Fibroblast of lung (primary cell): Measurements from ENCODE around the gene FNDC10. TPM values are rescaled to one million over a fixed set of nuclear protein-coding genes. Genes with fewer than 3 reads are reported as not detected.

ENCODE experiments used
- DNase-seq, 2 donors: peaks; one replicate each; pipeline versions ENCODE4 v3.0.0 to v3.0.0-alpha.2; 2010; ENCODE audit warnings: low read depth in 2 of 2
- H2AFZ ChIP-seq: 2 replicates; pipeline ENCODE4 v1.5.1; 2012; ENCODE audit warnings: low read length, control low read depth, inconsistent platforms
- H3K27ac ChIP-seq: 2 replicates; pipeline ENCODE4 v1.5.1; 2011; ENCODE audit warnings: low read length, control low read depth; ENCODE audit not compliant: insufficient read depth
- H3K27me3 ChIP-seq: 2 replicates; pipeline ENCODE4 v1.5.1; 2011; ENCODE audit warnings: mild to moderate bottlenecking, low read length; ENCODE audit not compliant: control insufficient read depth, insufficient read depth
- H3K36me3 ChIP-seq: 2 replicates; pipeline ENCODE4 v1.5.1; 2011; ENCODE audit warnings: low read length; ENCODE audit not compliant: control insufficient read depth, insufficient read depth
- H3K4me1 ChIP-seq: 2 replicates; pipeline ENCODE4 v1.5.1; 2011; ENCODE audit warnings: low read length; ENCODE audit not compliant: control insufficient read depth, insufficient read depth; ENCODE audit errors: extremely low read depth
- H3K4me2 ChIP-seq: 2 replicates; pipeline ENCODE4 v1.5.1; 2011; ENCODE audit warnings: low read length, control low read depth; ENCODE audit not compliant: insufficient read depth; ENCODE audit errors: extremely low read depth
- H3K4me3 ChIP-seq, 4 experiments: fragments of 200-600 bp in 1 of 4; sonication (generic) in 1 of 4; replicated peaks in 1 of 4; 2 replicates each; pipeline ENCODE4 v1.5.1; 2011 to 2016; ENCODE audit warnings: low read length in 4 of 4, low read depth in 3 of 4, mild to moderate bottlenecking in 3 of 4, control low read depth in 2 of 4, inconsistent platforms in 1 of 4, mixed read lengths in 1 of 4; ENCODE audit not compliant: insufficient read depth in 1 of 4; ENCODE audit errors: control extremely low read depth in 1 of 4
- H3K79me2 ChIP-seq: 2 replicates; pipeline ENCODE4 v1.5.1; 2012; ENCODE audit warnings: mild to moderate bottlenecking, low read length, inconsistent platforms; ENCODE audit not compliant: control insufficient read depth, insufficient read depth
- H3K9ac ChIP-seq: 2 replicates; pipeline ENCODE4 v1.5.1; 2011; ENCODE audit warnings: mild to moderate bottlenecking, low read length, control low read depth; ENCODE audit not compliant: insufficient read depth
- H3K9me3 ChIP-seq: 2 replicates; pipeline ENCODE4 v1.5.1; 2012; ENCODE audit warnings: low read depth, low read length; ENCODE audit not compliant: control insufficient read depth, insufficient read depth
- H4K20me1 ChIP-seq: 2 replicates; pipeline ENCODE4 v1.5.1; 2011; ENCODE audit warnings: low read length; ENCODE audit not compliant: control insufficient read depth, insufficient read depth; ENCODE audit errors: extremely low read depth
- CTCF ChIP-seq, 2 donors: IDR thresholded peaks in 1 of 2; conservative IDR thresholded peaks in 1 of 2; 1 replicate in 1 of 2; 2 replicates in 1 of 2; pipeline ENCODE4 v1.5.1; 2011 to 2012; ENCODE audit warnings: low read length in 2 of 2, control low read depth in 1 of 2, inconsistent platforms in 1 of 2, low read depth in 1 of 2, mild to moderate bottlenecking in 1 of 2
- EZH2 ChIP-seq: IDR thresholded peaks from 2 replicates; pipeline ENCODE4 v1.5.1; 2012; ENCODE audit warnings: low read length, control low read depth, mild to moderate bottlenecking; ENCODE audit errors: missing control alignments
- polyA plus RNA-seq, 2 donors: library from polyadenylated mRNA; depleted of rRNA in 1 of 2; stranded (reverse) in 1 of 2; unstranded in 1 of 2; fragments of >200 nt; gene quantifications; 2 replicates each; pipeline ENCODE4 v1.2.1, GENCODE V29; 2011 to 2012; ENCODE audit warnings: missing spikeins in 1 of 2
- total RNA-seq: library from RNA; depleted of rRNA; stranded (reverse); fragments of >200 nt; gene quantifications from 2 replicates; pipeline ENCODE4 v1.2.1, GENCODE V29; 2014

The FNDC10 gene
- total and polyA plus RNA-seq, 2 donors (not counting 1 experiment from before 2014, with no cell fraction given), result 0.50 to 2.0 TPM

- H3K79me2 ChIP-seq, result peaks cover 28% of the 10 kb centered on the region
- no peak overlapping the region for H3K4me3 ChIP-seq
- peak overlapping the region; percentile 7 for H3K9ac ChIP-seq
- peaks cover 8% of the 10 kb centered on the region for H3K36me3 ChIP-seq
- no peak overlapping the region for H3K4me2 ChIP-seq
- no peaks in the 10 kb centered on the region for H4K20me1 ChIP-seq
- no peaks in the 10 kb centered on the region for H3K9me3 ChIP-seq
- peak in 1 of 2 donors; percentile 69 for DNase-seq
- peak overlapping the region; percentile 0 for H3K27ac ChIP-seq
- H3K27me3 ChIP-seq, result no peaks in the 10 kb centered on the region
- peaks cover 21% of the 10 kb centered on the region for H3K4me1 ChIP-seq
- no peak overlapping the region for H2AFZ ChIP-seq
- no peak for TF ChIP-seq EZH2
- TF ChIP-seq CTCF (conservative IDR thresholded peaks at IDR 0.05 in 1 of 2, IDR thresholded peaks at IDR 0.05 in 1 of 2; ENCODE audit: low read depth in 1 of 2, low read length in 2 of 2), result peak; percentile 58 to 63
These were observed 49.1 kb downstream of the FNDC10 start for GRCh38 chr1:1550591-1551432.

GRCh38 chr1:1550087-1550486 is 49.8 kb downstream of the FNDC10 start:
- Histone ChIP-seq H3K36me3 (peaks cover 4% of the 10 kb centered on the region), H3K27ac (peak overlapping the region; percentile 0), H3K4me1 (peaks cover 18% of the 10 kb centered on the region), H3K4me3 (no peak overlapping the region), H3K27me3 (no peaks in the 10 kb centered on the region), H3K9ac (no peak overlapping the region), H3K9me3 (no peaks in the 10 kb centered on the region), H2AFZ (no peak overlapping the region), H4K20me1 (no peaks in the 10 kb centered on the region), H3K4me2 (no peak overlapping the region), H3K79me2 (peaks cover 23% of the 10 kb centered on the region)
- TF ChIP-seq CTCF (conservative IDR thresholded peaks at IDR 0.05 in 1 of 2, IDR thresholded peaks at IDR 0.05 in 1 of 2; ENCODE audit: low read depth in 1 of 2, low read length in 2 of 2), result no peak
- no peak for TF ChIP-seq EZH2
- no peak for DNase-seq

- H3K27ac ChIP-seq, result no peak overlapping the region
- no peaks in the 10 kb centered on the region for H4K20me1 ChIP-seq
- H3K9ac ChIP-seq, result no peak overlapping the region
- peaks cover 9% of the 10 kb centered on the region for H3K4me1 ChIP-seq
- no peak overlapping the region for H2AFZ ChIP-seq
- no peak for TF ChIP-seq CTCF (conservative IDR thresholded peaks at IDR 0.05 in 1 of 2, IDR thresholded peaks at IDR 0.05 in 1 of 2; ENCODE audit: low read depth in 1 of 2, low read length in 2 of 2)
- TF ChIP-seq EZH2, result no peak
- no peaks in the 10 kb centered on the region for H3K9me3 ChIP-seq
- H3K27me3 ChIP-seq, result no peaks in the 10 kb centered on the region
- peaks cover 4% of the 10 kb centered on the region for H3K36me3 ChIP-seq
- no peak overlapping the region for H3K4me3 ChIP-seq
- DNase-seq, result no peak
- H3K4me2 ChIP-seq, result no peak overlapping the region
- peaks cover 15% of the 10 kb centered on the region for H3K79me2 ChIP-seq
These were observed 51.3 kb downstream of the FNDC10 start for GRCh38 chr1:1548591-1548990.

Other genes starting within 250 kb of the FNDC10 start
- gene MXRA8, start 241.6 kb downstream of the FNDC10 start, total RNA-seq, result 262 and 397 TPM in 2 replicates
- gene MXRA8, start 241.6 kb downstream of the FNDC10 start, polyA plus RNA-seq, result 205 and 239 TPM in 2 replicates
- gene AURKAIP1, start 224.9 kb downstream of the FNDC10 start, total RNA-seq, result 83.2 and 85.2 TPM in 2 replicates
- 42.2 and 66.9 TPM in 2 replicates for gene AURKAIP1, start 224.9 kb downstream of the FNDC10 start, polyA plus RNA-seq
- 87.1 and 102 TPM in 2 replicates for gene CCNL2, start 200.8 kb downstream of the FNDC10 start, total RNA-seq
- 70.5 and 116 TPM in 2 replicates for gene CCNL2, start 200.8 kb downstream of the FNDC10 start, polyA plus RNA-seq
- 80.1 and 81.7 TPM in 2 replicates for gene MRPL20, start 192.8 kb downstream of the FNDC10 start, total RNA-seq
- gene MRPL20, start 192.8 kb downstream of the FNDC10 start, polyA plus RNA-seq, result 150 and 188 TPM in 2 replicates
- 1.3 and 2.0 TPM in 2 replicates for gene ANKRD65, start 178.9 kb downstream of the FNDC10 start, total RNA-seq
- 0.84 and 1.9 TPM in 2 replicates for gene ANKRD65, start 178.9 kb downstream of the FNDC10 start, polyA plus RNA-seq
- 2.6 and 3.1 TPM in 2 replicates for gene VWA1, start 164.4 kb downstream of the FNDC10 start, total RNA-seq
- 1.7 and 2.5 TPM in 2 replicates for gene VWA1, start 164.4 kb downstream of the FNDC10 start, polyA plus RNA-seq
- gene ATAD3C, start 150.4 kb downstream of the FNDC10 start, total RNA-seq, result under 0.01 and 0.17 TPM in 2 replicates
- not detected in 2 replicates for gene ATAD3C, start 150.4 kb downstream of the FNDC10 start, polyA plus RNA-seq
- gene ATAD3B, start 128.4 kb downstream of the FNDC10 start, total RNA-seq, result 14.4 and 15.0 TPM in 2 replicates
- 7.0 and 11.6 TPM in 2 replicates for gene ATAD3B, start 128.4 kb downstream of the FNDC10 start, polyA plus RNA-seq
- 14.4 and 18.0 TPM in 2 replicates for gene ATAD3A, start 88.0 kb downstream of the FNDC10 start, total RNA-seq
- 12.5 and 19.8 TPM in 2 replicates for gene ATAD3A, start 88.0 kb downstream of the FNDC10 start, polyA plus RNA-seq
- 4.9 and 5.4 TPM in 2 replicates for gene TMEM240, start 59.5 kb downstream of the FNDC10 start, total RNA-seq
- 1.3 and 1.4 TPM in 2 replicates for gene TMEM240, start 59.5 kb downstream of the FNDC10 start, polyA plus RNA-seq
- 65.1 and 72.7 TPM in 2 replicates for gene SSU72, start 25.3 kb downstream of the FNDC10 start, total RNA-seq
- gene SSU72, start 25.3 kb downstream of the FNDC10 start, polyA plus RNA-seq, result 127 and 135 TPM in 2 replicates
- 74.3 and 77.3 TPM in 2 replicates for gene MIB2, start 15.4 kb upstream of the FNDC10 start, total RNA-seq
- 4.6 and 7.1 TPM in 2 replicates for gene MIB2, start 15.4 kb upstream of the FNDC10 start, polyA plus RNA-seq
- gene MMP23B, start 32.0 kb upstream of the FNDC10 start, total RNA-seq, result 4.6 and 9.8 TPM in 2 replicates
- gene MMP23B, start 32.0 kb upstream of the FNDC10 start, polyA plus RNA-seq, result 0.82 and 0.89 TPM in 2 replicates
- 6.7 and 9.7 TPM in 2 replicates for gene CDK11B, start 58.9 kb upstream of the FNDC10 start, total RNA-seq
- gene CDK11B, start 58.9 kb upstream of the FNDC10 start, polyA plus RNA-seq, result 2.5 and 4.3 TPM in 2 replicates
- 37.2 and 55.8 TPM in 2 replicates for gene SLC35E2B, start 92.7 kb upstream of the FNDC10 start, total RNA-seq
- 17.5 and 25.5 TPM in 2 replicates for gene SLC35E2B, start 92.7 kb upstream of the FNDC10 start, polyA plus RNA-seq
- gene CDK11A, start 124.2 kb upstream of the FNDC10 start, total RNA-seq, result 10.5 and 14.2 TPM in 2 replicates
- gene CDK11A, start 124.2 kb upstream of the FNDC10 start, polyA plus RNA-seq, result 2.8 and 3.0 TPM in 2 replicates
- gene NADK, start 178.3 kb upstream of the FNDC10 start, total RNA-seq, result 25.7 and 35.0 TPM in 2 replicates
- gene NADK, start 178.3 kb upstream of the FNDC10 start, polyA plus RNA-seq, result 32.7 and 40.2 TPM in 2 replicates